HCT116 (cell line): ENCODE data around the gene ACBD6. TPM values are rescaled to one million over a fixed set of nuclear protein-coding genes. Genes with fewer than 3 reads are reported as not detected.

Experiments
- ATAC-seq: fragments of 200-7000 bp; cut with Tn5 transposase; 2 replicates; pipeline ENCODE4 v1.9.1; 2020; ENCODE audit warnings: mild to moderate bottlenecking, moderate library complexity
- BruUV-seq: library from RNA; stranded (reverse); fragments of 400-500 nt; replicated peaks from 2 replicates; lab custom pipeline; 2021; lab: Mats Ljungman, UMichigan
- CTCF ChIA-PET: fragments of 300-600 bp; sonication (Branson Sonifier 250); formaldehyde crosslinking; loops from one replicate; lab custom pipeline; 2021; ENCODE audit warnings: antibody characterized with exemption; lab: Charles Lee
- POLR2A ChIA-PET: fragments of 300-600, 350-600 bp; sonication (Branson Sonifier 250); formaldehyde crosslinking; loops from one replicate; lab custom pipeline; 2021; ENCODE audit warnings: antibody characterized with exemption; lab: Charles Lee
- RAD21 ChIA-PET, 2 experiments: fragments of 300-600 bp; sonication (Branson Sonifier 250); formaldehyde crosslinking; loops; one replicate each; lab custom pipeline; 2023; ENCODE audit warnings: low total read pairs in 2 of 2; ENCODE audit not compliant: uncharacterized antibody in 2 of 2, unreplicated experiment in 2 of 2, low non-redundant PET in 1 of 2; lab: Charles Lee
- DNase-seq: peaks from one replicate; pipeline ENCODE4 v3.0.0-alpha.2; 2010; ENCODE audit warnings: low read depth, low spot score
- H2AFZ ChIP-seq: fragments of 200-600 bp; shearing (Covaris generic), sonication (generic); 2 replicates; pipeline ENCODE4 v1.6.1; 2017; ENCODE audit warnings: low read depth, mixed run types, mixed read lengths, antibody characterized with exemption, low read length; ENCODE audit not compliant: poor library complexity, severe bottlenecking
- H3K27ac ChIP-seq: 2 replicates; pipeline ENCODE4 v1.5.1; 2012; ENCODE audit warnings: low read depth, low read length
- H3K27me3 ChIP-seq: fragments of 200-600 bp; sonication (generic); 2 replicates; pipeline ENCODE4 v1.6.1; 2016; ENCODE audit warnings: mixed run types, low read length, mixed read lengths; ENCODE audit not compliant: insufficient read depth
- H3K36me3 ChIP-seq, 2 experiments: fragments of 200-500 bp in 1 of 2; fragments of 200-600 bp in 1 of 2; sonication (Bioruptor generic) in 1 of 2; sonication (generic) in 1 of 2; 2 replicates each; pipeline versions ENCODE4 v1.5.1 to v1.6.1; 2014 to 2016; ENCODE audit warnings: low read length in 2 of 2, inconsistent platforms in 1 of 2, mixed read lengths in 1 of 2, mixed run types in 1 of 2; ENCODE audit not compliant: insufficient read depth in 2 of 2, control insufficient read depth in 1 of 2
- H3K4me1 ChIP-seq, 2 experiments: fragments of 200-600 bp in 1 of 2; sonication (generic) in 1 of 2; 2 replicates each; pipeline versions ENCODE4 v1.5.1 to v1.6.1; 2012 to 2017; ENCODE audit warnings: low read length in 2 of 2, inconsistent platforms in 1 of 2, mild to moderate bottlenecking in 1 of 2, mixed read lengths in 1 of 2, mixed run types in 1 of 2, moderate library complexity in 1 of 2; ENCODE audit not compliant: insufficient read depth in 2 of 2, control insufficient read depth in 1 of 2
- H3K4me2 ChIP-seq: fragments of 200-600 bp; sonication (generic); 2 replicates; pipeline ENCODE4 v1.6.1; 2017; ENCODE audit warnings: mixed run types, low read length, mixed read lengths
- H3K4me3 ChIP-seq, 2 experiments: fragments of 200-600 bp in 1 of 2; sonication (generic) in 1 of 2; replicated peaks in 1 of 2; 2 replicates each; pipeline ENCODE4 v1.5.1; 2011 to 2016; ENCODE audit warnings: low read length in 2 of 2, control low read depth in 1 of 2, low read depth in 1 of 2, mild to moderate bottlenecking in 1 of 2, mixed read lengths in 1 of 2, mixed run types in 1 of 2
- H3K79me2 ChIP-seq: fragments of 200-600 bp; sonication (generic); 2 replicates; pipeline ENCODE4 v1.6.1; 2017; ENCODE audit warnings: mild to moderate bottlenecking, mixed run types, low read length, moderate library complexity, mixed read lengths; ENCODE audit not compliant: insufficient read depth
- H3K9ac ChIP-seq: fragments of 200-600 bp; sonication (generic); 2 replicates; pipeline ENCODE4 v1.6.1; 2016; ENCODE audit warnings: low read length, mixed read lengths
- H3K9me2 ChIP-seq: fragments of 200-600 bp; sonication (generic), shearing (Covaris generic); 2 replicates; pipeline ENCODE4 v1.6.1; 2017; ENCODE audit warnings: mixed run types, mild to moderate bottlenecking, moderate library complexity; ENCODE audit not compliant: insufficient read depth
- H3K9me3 ChIP-seq, 2 experiments: fragments of 200-500 bp in 1 of 2; fragments of 200-600 bp in 1 of 2; sonication (Bioruptor generic) in 1 of 2; sonication (generic) in 1 of 2; 2 replicates each; pipeline ENCODE4 v1.6.1; 2014 to 2017; ENCODE audit warnings: low read length in 2 of 2, mixed read lengths in 2 of 2, inconsistent platforms in 1 of 2, low read depth in 1 of 2, mild to moderate bottlenecking in 1 of 2, mixed run types in 1 of 2, moderate library complexity in 1 of 2; ENCODE audit not compliant: control insufficient read depth in 1 of 2, insufficient read depth in 1 of 2
- H4K20me1 ChIP-seq: fragments of 200-600 bp; sonication (generic), shearing (Covaris generic); 2 replicates; pipeline ENCODE4 v1.6.1; 2017; ENCODE audit warnings: mixed run types, mild to moderate bottlenecking, moderate library complexity; ENCODE audit not compliant: insufficient read depth
- ATF3 ChIP-seq: IDR thresholded peaks from 2 replicates; pipeline ENCODE4 v1.6.1; 2012
- CEBPB ChIP-seq: IDR thresholded peaks from 2 replicates; pipeline ENCODE4 v1.6.1; 2012; ENCODE audit warnings: low read depth
- EGR1 ChIP-seq: IDR thresholded peaks from 2 replicates; pipeline ENCODE4 v1.6.1; 2012; ENCODE audit warnings: low read depth
- ELF1 ChIP-seq: IDR thresholded peaks from 2 replicates; pipeline ENCODE4 v1.6.1; 2012; ENCODE audit warnings: low read depth, borderline replicate concordance
- EZH2 ChIP-seq: fragments of 200-600 bp; sonication (generic); IDR thresholded peaks from 2 replicates; pipeline ENCODE4 v1.6.1; 2017; ENCODE audit warnings: antibody characterized with exemption, mixed run types
- JUND ChIP-seq: IDR thresholded peaks from 2 replicates; pipeline ENCODE4 v1.6.1; 2012
- POLR2AphosphoS5 ChIP-seq: IDR thresholded peaks from 2 replicates; pipeline ENCODE4 v1.6.1; 2011; ENCODE audit warnings: mild to moderate bottlenecking, low read depth, low read length, moderate library complexity
- SIN3A ChIP-seq: IDR thresholded peaks from 2 replicates; pipeline ENCODE4 v1.6.1; 2012; ENCODE audit warnings: low read depth
- SP1 ChIP-seq: IDR thresholded peaks from 2 replicates; pipeline ENCODE4 v1.6.1; 2012; ENCODE audit warnings: low read depth
- SRF ChIP-seq: IDR thresholded peaks from 2 replicates; pipeline ENCODE4 v1.6.1; 2012; ENCODE audit warnings: low read depth
- TCF7L2 ChIP-seq: IDR thresholded peaks from 2 replicates; pipeline ENCODE4 v1.7.0; 2011; ENCODE audit warnings: borderline replicate concordance, inconsistent platforms; ENCODE audit not compliant: insufficient read depth, insufficient read length; ENCODE audit errors: extremely low read depth
- YY1 ChIP-seq: IDR thresholded peaks from 2 replicates; pipeline ENCODE4 v1.6.1; 2011; ENCODE audit warnings: low read length, low read depth, moderate library complexity, mild to moderate bottlenecking; ENCODE audit not compliant: insufficient replicate concordance; ENCODE audit errors: extremely low read depth
- ZNF274 ChIP-seq: fragments of 200-500 bp; sonication (Bioruptor generic); IDR thresholded peaks from 2 replicates; pipeline ENCODE4 v1.6.1; 2014; ENCODE audit warnings: mild to moderate bottlenecking, low read depth, low read length, inconsistent platforms
- intact Hi-C: fragments of 100-400 bp; cut with micrococcal nuclease; formaldehyde crosslinking; loops from 2 replicates; pipeline ENCODE4 v1.10.0; 2022
- total RNA-seq: library from RNA; stranded (reverse); gene quantifications from one replicate; pipeline ENCODE4 v1.2.1, GENCODE V29; 2021; ENCODE audit not compliant: unreplicated experiment
- TF ChIP-seq, protein P1 (sequence below): IDR thresholded peaks from 2 replicates; pipeline ENCODE4 v1.6.1; 2012
- TF ChIP-seq, protein P2 (sequence below), 3 experiments: fragments of 200-600 bp in 1 of 3; sonication (generic) in 1 of 3; IDR thresholded peaks in 2 of 3; conservative IDR thresholded peaks in 1 of 3; 2 replicates each; pipeline ENCODE4 v1.5.1; 2012 to 2017; ENCODE audit warnings: low read depth in 2 of 3, low read length in 2 of 3, antibody characterized with exemption in 1 of 3, borderline replicate concordance in 1 of 3, control low read depth in 1 of 3, mild to moderate bottlenecking in 1 of 3, mixed read lengths in 1 of 3, mixed run types in 1 of 3, moderate library complexity in 1 of 3; ENCODE audit not compliant: insufficient read depth in 1 of 3
- TF ChIP-seq, protein P3 (sequence below): IDR thresholded peaks from 2 replicates; pipeline ENCODE4 v1.6.1; 2011; ENCODE audit warnings: mild to moderate bottlenecking, low read length, moderate library complexity; ENCODE audit not compliant: insufficient replicate concordance; ENCODE audit errors: extremely low read depth

The ACBD6 gene
- total RNA-seq, 1 experiment from 2014 or later, result 43.2 TPM

DNA sequence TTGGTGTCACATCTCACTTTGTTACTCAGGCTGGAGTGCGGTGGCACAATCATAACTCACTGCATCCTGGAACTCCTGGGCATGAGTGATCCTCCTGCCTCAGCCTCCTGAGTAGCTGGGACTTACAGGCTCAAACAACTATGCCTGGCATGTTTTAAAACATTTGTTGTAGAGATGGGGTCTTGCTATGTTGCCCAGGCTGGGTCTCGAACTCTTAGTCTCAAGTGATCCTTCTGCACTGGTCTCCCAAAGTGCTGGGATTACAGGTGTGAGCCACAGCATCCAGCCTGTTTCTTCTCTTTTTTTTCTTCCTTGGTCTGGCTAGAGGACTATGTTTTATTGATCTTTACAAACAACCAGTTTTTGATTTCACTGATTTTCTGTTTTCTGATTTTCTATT is 207.7 kb downstream of the ACBD6 start:
- ATAC-seq (no peak), DNase-seq (no peak)
- Histone ChIP-seq H3K4me1 (peaks cover 0 to 11% of the 10 kb centered on the region in 2 experiments; a peak in 3 of 4 replicates), H3K36me3 (no peaks in the 10 kb centered on the region), H3K9me3 (no peaks in the 10 kb centered on the region), H4K20me1 (no peaks in the 10 kb centered on the region), H3K79me2 (no peaks in the 10 kb centered on the region), H2AFZ (no peak overlapping the region), H3K9me2 (no peaks in the 10 kb centered on the region), H3K4me3 (no peak overlapping the region), H3K4me2 (no peak overlapping the region), H3K9ac (no peak overlapping the region), H3K27ac (no peak overlapping the region), H3K27me3 (no peaks in the 10 kb centered on the region)
- ChIA-PET CTCF (no interaction called here), POLR2A (no interaction called here), RAD21 (no interaction called here)
- TF ChIP-seq ZNF274 (no peak), EZH2 (no peak), JUND (no peak), SP1 (no peak), SIN3A (no peak)
- no TSS peak for BruUV-seq
- intact Hi-C loops, result no loop called here

DNA sequence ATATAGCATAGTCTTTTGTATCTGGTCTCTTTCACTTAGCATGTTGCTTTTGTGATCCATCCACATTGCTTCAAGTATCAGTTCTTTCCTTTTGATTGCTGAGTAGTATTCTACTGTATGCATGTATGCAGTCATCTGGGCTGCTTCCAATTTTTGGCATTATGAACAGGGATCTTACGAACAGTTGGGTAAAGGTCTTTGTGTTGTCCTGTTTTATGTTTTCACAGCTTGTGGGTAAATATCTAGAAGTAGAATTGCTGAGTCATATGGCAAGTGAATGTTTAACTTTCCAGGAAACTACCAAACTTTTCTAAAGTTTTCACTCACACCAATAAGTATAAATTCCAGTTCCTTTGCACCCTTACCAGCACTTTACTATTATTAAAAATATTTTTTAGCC is 211.4 kb downstream of the ACBD6 start:
- no peak overlapping the region for H2AFZ ChIP-seq
- ChIA-PET POLR2A (no interaction called here), RAD21 (no interaction called here), CTCF (no interaction called here)
- no peak overlapping the region for H3K9ac ChIP-seq
- H3K4me1 ChIP-seq, result peaks cover 0 to 11% of the 10 kb centered on the region in 2 experiments; a peak in 3 of 4 replicates
- H3K36me3 ChIP-seq, result no peaks in the 10 kb centered on the region
- peak overlapping the region; percentile 2; the same call in 1 of the 2 replicates for H3K4me2 ChIP-seq
- H3K27ac ChIP-seq, result no peak overlapping the region
- H3K27me3 ChIP-seq, result no peaks in the 10 kb centered on the region
- intact Hi-C loops, result no loop called here
- no TSS peak for BruUV-seq
- ATAC-seq (no peak), DNase-seq (no peak)
- no peaks in the 10 kb centered on the region; the same call in 1 of the 2 replicates for H4K20me1 ChIP-seq
- H3K9me3 ChIP-seq, result no peaks in the 10 kb centered on the region
- no peaks in the 10 kb centered on the region for H3K79me2 ChIP-seq
- no peaks in the 10 kb centered on the region for H3K9me2 ChIP-seq
- H3K4me3 ChIP-seq, result no peak overlapping the region
- TF ChIP-seq, protein P1, sequence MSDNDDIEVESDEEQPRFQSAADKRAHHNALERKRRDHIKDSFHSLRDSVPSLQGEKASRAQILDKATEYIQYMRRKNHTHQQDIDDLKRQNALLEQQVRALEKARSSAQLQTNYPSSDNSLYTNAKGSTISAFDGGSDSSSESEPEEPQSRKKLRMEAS, result no peak
- TF ChIP-seq, protein P2, sequence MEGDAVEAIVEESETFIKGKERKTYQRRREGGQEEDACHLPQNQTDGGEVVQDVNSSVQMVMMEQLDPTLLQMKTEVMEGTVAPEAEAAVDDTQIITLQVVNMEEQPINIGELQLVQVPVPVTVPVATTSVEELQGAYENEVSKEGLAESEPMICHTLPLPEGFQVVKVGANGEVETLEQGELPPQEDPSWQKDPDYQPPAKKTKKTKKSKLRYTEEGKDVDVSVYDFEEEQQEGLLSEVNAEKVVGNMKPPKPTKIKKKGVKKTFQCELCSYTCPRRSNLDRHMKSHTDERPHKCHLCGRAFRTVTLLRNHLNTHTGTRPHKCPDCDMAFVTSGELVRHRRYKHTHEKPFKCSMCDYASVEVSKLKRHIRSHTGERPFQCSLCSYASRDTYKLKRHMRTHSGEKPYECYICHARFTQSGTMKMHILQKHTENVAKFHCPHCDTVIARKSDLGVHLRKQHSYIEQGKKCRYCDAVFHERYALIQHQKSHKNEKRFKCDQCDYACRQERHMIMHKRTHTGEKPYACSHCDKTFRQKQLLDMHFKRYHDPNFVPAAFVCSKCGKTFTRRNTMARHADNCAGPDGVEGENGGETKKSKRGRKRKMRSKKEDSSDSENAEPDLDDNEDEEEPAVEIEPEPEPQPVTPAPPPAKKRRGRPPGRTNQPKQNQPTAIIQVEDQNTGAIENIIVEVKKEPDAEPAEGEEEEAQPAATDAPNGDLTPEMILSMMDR (IDR thresholded peaks at IDR 0.05 in 2 of 3, conservative IDR thresholded peaks at IDR 0.05 in 1 of 3; ENCODE audit: borderline replicate concordance in 1 of 3, insufficient read depth in 1 of 3, low read depth in 2 of 3, low read length in 2 of 3), result no peak
- TF ChIP-seq YY1 (no peak), EZH2 (no peak), SIN3A (no peak), ATF3 (no peak), TCF7L2 (no peak), POLR2AphosphoS5 (no peak), JUND (no peak), ELF1 (no peak), SRF (no peak), CEBPB (no peak), EGR1 (no peak)
- TF ChIP-seq, protein P3, sequence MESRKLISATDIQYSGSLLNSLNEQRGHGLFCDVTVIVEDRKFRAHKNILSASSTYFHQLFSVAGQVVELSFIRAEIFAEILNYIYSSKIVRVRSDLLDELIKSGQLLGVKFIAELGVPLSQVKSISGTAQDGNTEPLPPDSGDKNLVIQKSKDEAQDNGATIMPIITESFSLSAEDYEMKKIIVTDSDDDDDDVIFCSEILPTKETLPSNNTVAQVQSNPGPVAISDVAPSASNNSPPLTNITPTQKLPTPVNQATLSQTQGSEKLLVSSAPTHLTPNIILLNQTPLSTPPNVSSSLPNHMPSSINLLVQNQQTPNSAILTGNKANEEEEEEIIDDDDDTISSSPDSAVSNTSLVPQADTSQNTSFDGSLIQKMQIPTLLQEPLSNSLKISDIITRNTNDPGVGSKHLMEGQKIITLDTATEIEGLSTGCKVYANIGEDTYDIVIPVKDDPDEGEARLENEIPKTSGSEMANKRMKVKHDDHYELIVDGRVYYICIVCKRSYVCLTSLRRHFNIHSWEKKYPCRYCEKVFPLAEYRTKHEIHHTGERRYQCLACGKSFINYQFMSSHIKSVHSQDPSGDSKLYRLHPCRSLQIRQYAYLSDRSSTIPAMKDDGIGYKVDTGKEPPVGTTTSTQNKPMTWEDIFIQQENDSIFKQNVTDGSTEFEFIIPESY, result no peak
